ENCODE results near the gene GDF7. TPM values are rescaled to one million over a fixed set of nuclear protein-coding genes. Genes with fewer than 3 reads are reported as not detected.

Gene GDF7
- total and polyA plus RNA-seq, 2 of the 8 experiments (the other 6 are each of a cell fraction or from before 2014, with no cell fraction given): 0.04 to 0.06 TPM

DNA sequence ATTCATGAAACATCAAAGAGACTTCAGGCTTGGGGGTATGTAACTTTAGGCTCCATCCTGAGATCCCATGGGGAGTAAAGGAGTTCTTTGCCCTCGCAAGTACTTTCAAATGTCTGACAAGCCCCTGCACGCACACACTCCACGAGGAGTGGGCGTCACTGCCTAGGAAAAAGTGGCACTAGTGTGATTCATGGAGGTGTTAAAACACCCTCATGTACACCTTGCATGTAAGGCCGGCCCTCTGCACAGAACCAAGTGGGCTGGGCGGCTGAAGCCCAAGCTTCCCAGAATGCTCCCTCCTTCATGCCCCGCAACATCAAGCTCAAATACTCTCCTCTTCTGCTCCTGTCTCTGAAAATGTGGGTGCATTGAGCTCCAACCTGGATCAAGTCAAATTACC lies 23.9 kb upstream of the GDF7 start (continued):
- TF ChIP-seq, protein P1, sequence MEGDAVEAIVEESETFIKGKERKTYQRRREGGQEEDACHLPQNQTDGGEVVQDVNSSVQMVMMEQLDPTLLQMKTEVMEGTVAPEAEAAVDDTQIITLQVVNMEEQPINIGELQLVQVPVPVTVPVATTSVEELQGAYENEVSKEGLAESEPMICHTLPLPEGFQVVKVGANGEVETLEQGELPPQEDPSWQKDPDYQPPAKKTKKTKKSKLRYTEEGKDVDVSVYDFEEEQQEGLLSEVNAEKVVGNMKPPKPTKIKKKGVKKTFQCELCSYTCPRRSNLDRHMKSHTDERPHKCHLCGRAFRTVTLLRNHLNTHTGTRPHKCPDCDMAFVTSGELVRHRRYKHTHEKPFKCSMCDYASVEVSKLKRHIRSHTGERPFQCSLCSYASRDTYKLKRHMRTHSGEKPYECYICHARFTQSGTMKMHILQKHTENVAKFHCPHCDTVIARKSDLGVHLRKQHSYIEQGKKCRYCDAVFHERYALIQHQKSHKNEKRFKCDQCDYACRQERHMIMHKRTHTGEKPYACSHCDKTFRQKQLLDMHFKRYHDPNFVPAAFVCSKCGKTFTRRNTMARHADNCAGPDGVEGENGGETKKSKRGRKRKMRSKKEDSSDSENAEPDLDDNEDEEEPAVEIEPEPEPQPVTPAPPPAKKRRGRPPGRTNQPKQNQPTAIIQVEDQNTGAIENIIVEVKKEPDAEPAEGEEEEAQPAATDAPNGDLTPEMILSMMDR (IDR thresholded peaks at IDR 0.05; ENCODE audit: control extremely low read depth in 1 of 3, insufficient read depth in 1 of 3, low read depth in 1 of 3, low read length in 3 of 3): no peak
- TF ChIP-seq RXRA (IDR thresholded peaks at IDR 0.05; ENCODE audit: insufficient read depth, low read depth, low read length) (no peak), EZH2 (IDR thresholded peaks at IDR 0.05; ENCODE audit: low read depth, low read length, severe bottlenecking) (no peak), YY1 (IDR thresholded peaks at IDR 0.05; ENCODE audit: low read depth, low read length) (no peak), RNF2 (IDR thresholded peaks at IDR 0.05; ENCODE audit: borderline replicate concordance, low read depth, low read length, missing control alignments, poor library complexity, severe bottlenecking) (no peak), KDM1A (IDR thresholded peaks at IDR 0.05; ENCODE audit: borderline replicate concordance, low read length) (no peak), POLR2AphosphoS5 (IDR thresholded peaks at IDR 0.05; ENCODE audit: low read depth, low read length) (no peak)

Measured in H1 (cell line).